Ishikawa (cell line): ENCODE data around the gene CNR2.

Experiments
- CEBPB ChIP-seq: IDR thresholded peaks from 2 replicates; pipeline ENCODE4 v1.6.1; 2012
- CREB1 ChIP-seq: IDR thresholded peaks from 2 replicates; pipeline ENCODE4 v1.6.1; 2012; ENCODE audit warnings: low read depth
- EGR1 ChIP-seq: IDR thresholded peaks from 2 replicates; pipeline ENCODE4 v1.6.1; 2012
- EP300 ChIP-seq: IDR thresholded peaks from 2 replicates; pipeline ENCODE4 v1.6.1; 2012; ENCODE audit warnings: borderline replicate concordance
- FOXM1 ChIP-seq: IDR thresholded peaks from 2 replicates; pipeline ENCODE4 v1.6.1; 2012; ENCODE audit warnings: low read depth, borderline replicate concordance
- NFIC ChIP-seq: IDR thresholded peaks from 2 replicates; pipeline ENCODE4 v1.6.1; 2012
- RAD21 ChIP-seq: IDR thresholded peaks from 2 replicates; pipeline ENCODE4 v1.6.1; 2012; ENCODE audit warnings: low read depth
- TAF1 ChIP-seq: IDR thresholded peaks from 2 replicates; pipeline ENCODE4 v1.6.1; 2012; ENCODE audit warnings: low read depth, mild to moderate bottlenecking
- TF ChIP-seq, protein P1 (sequence below): IDR thresholded peaks from 2 replicates; pipeline ENCODE4 v1.6.1; 2012; ENCODE audit warnings: low read depth, mild to moderate bottlenecking
- TF ChIP-seq, protein P2 (sequence below): IDR thresholded peaks from 2 replicates; pipeline ENCODE4 v1.6.1; 2012

DNA sequence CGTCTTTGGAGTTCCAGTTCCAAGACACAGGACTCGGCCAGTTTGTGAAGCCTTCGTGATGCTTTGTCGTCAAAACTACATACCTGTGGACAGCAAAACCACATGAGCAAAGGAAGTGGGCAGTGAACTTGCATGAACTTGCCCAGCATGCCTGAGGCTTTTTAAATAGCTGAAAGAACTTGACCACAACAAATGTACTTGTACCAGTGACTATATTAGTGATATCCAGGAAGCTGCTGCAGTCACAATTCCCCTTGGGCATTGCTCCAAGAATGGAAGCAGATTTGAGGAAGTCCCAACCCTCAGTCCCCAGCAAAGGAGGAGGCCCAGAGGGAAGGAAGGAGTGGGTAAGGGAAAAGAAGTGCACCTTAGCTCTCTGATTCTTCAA lies 47.6 kb downstream of the CNR2 start:
- no peak for TF ChIP-seq TAF1
- no peak for TF ChIP-seq CEBPB
- no peak for TF ChIP-seq FOXM1
- TF ChIP-seq CREB1: no peak
- TF ChIP-seq NFIC: no peak
- TF ChIP-seq EP300: no peak
- TF ChIP-seq, protein P1, sequence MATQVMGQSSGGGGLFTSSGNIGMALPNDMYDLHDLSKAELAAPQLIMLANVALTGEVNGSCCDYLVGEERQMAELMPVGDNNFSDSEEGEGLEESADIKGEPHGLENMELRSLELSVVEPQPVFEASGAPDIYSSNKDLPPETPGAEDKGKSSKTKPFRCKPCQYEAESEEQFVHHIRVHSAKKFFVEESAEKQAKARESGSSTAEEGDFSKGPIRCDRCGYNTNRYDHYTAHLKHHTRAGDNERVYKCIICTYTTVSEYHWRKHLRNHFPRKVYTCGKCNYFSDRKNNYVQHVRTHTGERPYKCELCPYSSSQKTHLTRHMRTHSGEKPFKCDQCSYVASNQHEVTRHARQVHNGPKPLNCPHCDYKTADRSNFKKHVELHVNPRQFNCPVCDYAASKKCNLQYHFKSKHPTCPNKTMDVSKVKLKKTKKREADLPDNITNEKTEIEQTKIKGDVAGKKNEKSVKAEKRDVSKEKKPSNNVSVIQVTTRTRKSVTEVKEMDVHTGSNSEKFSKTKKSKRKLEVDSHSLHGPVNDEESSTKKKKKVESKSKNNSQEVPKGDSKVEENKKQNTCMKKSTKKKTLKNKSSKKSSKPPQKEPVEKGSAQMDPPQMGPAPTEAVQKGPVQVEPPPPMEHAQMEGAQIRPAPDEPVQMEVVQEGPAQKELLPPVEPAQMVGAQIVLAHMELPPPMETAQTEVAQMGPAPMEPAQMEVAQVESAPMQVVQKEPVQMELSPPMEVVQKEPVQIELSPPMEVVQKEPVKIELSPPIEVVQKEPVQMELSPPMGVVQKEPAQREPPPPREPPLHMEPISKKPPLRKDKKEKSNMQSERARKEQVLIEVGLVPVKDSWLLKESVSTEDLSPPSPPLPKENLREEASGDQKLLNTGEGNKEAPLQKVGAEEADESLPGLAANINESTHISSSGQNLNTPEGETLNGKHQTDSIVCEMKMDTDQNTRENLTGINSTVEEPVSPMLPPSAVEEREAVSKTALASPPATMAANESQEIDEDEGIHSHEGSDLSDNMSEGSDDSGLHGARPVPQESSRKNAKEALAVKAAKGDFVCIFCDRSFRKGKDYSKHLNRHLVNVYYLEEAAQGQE: no peak
- no peak for TF ChIP-seq RAD21
- TF ChIP-seq, protein P2, sequence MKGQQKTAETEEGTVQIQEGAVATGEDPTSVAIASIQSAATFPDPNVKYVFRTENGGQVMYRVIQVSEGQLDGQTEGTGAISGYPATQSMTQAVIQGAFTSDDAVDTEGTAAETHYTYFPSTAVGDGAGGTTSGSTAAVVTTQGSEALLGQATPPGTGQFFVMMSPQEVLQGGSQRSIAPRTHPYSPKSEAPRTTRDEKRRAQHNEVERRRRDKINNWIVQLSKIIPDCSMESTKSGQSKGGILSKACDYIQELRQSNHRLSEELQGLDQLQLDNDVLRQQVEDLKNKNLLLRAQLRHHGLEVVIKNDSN: no peak
- TF ChIP-seq EGR1: no peak
